Spleen (tissue), 11 donors: ENCODE results near the gene PNMA1. TPM values are rescaled to one million over a fixed set of nuclear protein-coding genes. Genes with fewer than 3 reads are reported as not detected.
A peak's percentile ranks its signal among the peaks of the same experiment; 100 is the strongest.

Source experiments
- DNase-seq: peaks from one replicate; pipeline ENCODE4 v3.0.0-alpha.2; 2020
- H3K27ac ChIP-seq, 8 donors: fragments of 200-600 bp; sonication (generic) in 7 of 8; 1 replicate in 4 of 8; 2 replicates in 4 of 8; pipeline versions ENCODE4 v1.5.0 to v1.8.0; 2016 to 2021; ENCODE audit warnings: inconsistent platforms in 4 of 8, mild to moderate bottlenecking in 4 of 8, moderate library complexity in 1 of 8
- H3K27me3 ChIP-seq, 7 donors: fragments of 200-600 bp; sonication (generic) in 6 of 7; replicated peaks in 1 of 7; 1 replicate in 4 of 7; 2 replicates in 3 of 7; pipeline versions ENCODE4 v1.5.0 to v1.8.0; 2016 to 2021; ENCODE audit warnings: inconsistent platforms in 3 of 7, mild to moderate bottlenecking in 1 of 7
- H3K36me3 ChIP-seq, 6 donors: fragments of 200-600 bp; sonication (generic) in 5 of 6; 1 replicate in 4 of 6; 2 replicates in 2 of 6; pipeline versions ENCODE4 v1.5.0 to v1.8.0; 2016 to 2021; ENCODE audit warnings: inconsistent platforms in 2 of 6
- H3K4me1 ChIP-seq, 6 donors: fragments of 200-600 bp; sonication (generic) in 5 of 6; 1 replicate in 3 of 6; 2 replicates in 3 of 6; pipeline versions ENCODE4 v1.5.0 to v1.8.0; 2016 to 2021; ENCODE audit warnings: inconsistent platforms in 3 of 6
- H3K4me3 ChIP-seq, 8 donors: fragments of 200-600 bp; sonication (generic) in 7 of 8; 1 replicate in 4 of 8; 2 replicates in 4 of 8; pipeline versions ENCODE4 v1.5.0 to v1.8.0; 2016 to 2021; ENCODE audit warnings: inconsistent platforms in 4 of 8, mild to moderate bottlenecking in 4 of 8, moderate library complexity in 2 of 8
- H3K9me3 ChIP-seq, 8 donors: fragments of 200-600 bp; sonication (generic) in 7 of 8; 1 replicate in 4 of 8; 2 replicates in 4 of 8; pipeline versions ENCODE4 v1.5.0 to v1.8.0; 2016 to 2021; ENCODE audit warnings: inconsistent platforms in 4 of 8
- POLR2A ChIP-seq, 3 donors: fragments of 450-650 bp; IDR thresholded peaks; one replicate each; pipeline ENCODE4 v1.5.1; 2017; ENCODE audit warnings: antibody characterized with exemption in 3 of 3, mild to moderate bottlenecking in 1 of 3
- POLR2AphosphoS5 ChIP-seq, 3 donors: sonication (generic); formaldehyde crosslinking; IDR thresholded peaks; one replicate each; pipeline ENCODE4 v1.5.1; 2017; ENCODE audit warnings: antibody characterized with exemption in 3 of 3
- WGBS, 5 donors: extraction: QIAGEN DNeasy Blood & Tissue Kit in 3 of 5; methylation state at CpG; one replicate each; pipeline versions ENCODE4 v1.1.5 to v1.1.7; 2013 to 2018; 5-methylcytosine and 5-hydroxymethylcytosine counted together
- intact Hi-C: fragments of 100-400 bp; cut with DNase I; formaldehyde crosslinking; loops from one replicate; pipeline ENCODE4 v1.15.0; 2023; ENCODE audit warnings: low total_unique reads
- polyA plus RNA-seq, 3 donors: library from polyadenylated mRNA; stranded (reverse); fragments of 200-250 nt; gene quantifications; one replicate each; pipeline ENCODE4 v1.2.1, GENCODE V29; 2013
- total RNA-seq, 7 donors: library from RNA; depleted of rRNA in 3 of 7; stranded (reverse); fragments of >200 nt in 3 of 7; fragmentation: NEBNext Ultra II Directional in 4 of 7; extraction: Animal tissue kit (Norgen Biotek cat#: 25700) in 4 of 7; gene quantifications; one replicate each; pipeline versions ENCODE4 v1.1.0 to v1.2.1, GENCODE V29; 2016 to 2021
- TF ChIP-seq, protein P1 (sequence below), 11 experiments: fragments of 200-600 bp in 7 of 11; fragments of 450-650 bp in 4 of 11; sonication (generic) in 4 of 11; IDR thresholded peaks in 8 of 11; conservative IDR thresholded peaks in 3 of 11; 1 replicate in 7 of 11; 2 replicates in 4 of 11; pipeline versions ENCODE4 v1.4.0 to v1.8.0; 2016 to 2021; ENCODE audit warnings: antibody characterized with exemption in 11 of 11, inconsistent platforms in 4 of 11, mild to moderate bottlenecking in 1 of 11
- donor health status: healthy with polysubstance abuse.
- donor health status: DM: no; HTN: no; CAD: no; lungs with moderate emphysema.
- donor health status: DM: no; HTN: no; CAD: no.
- donor health status: Bipolar disorder and iron deficiency.
- donor health status: healthy.
- donor health status: DM: no; HTN: no; CAD: no.
- donor health status: DM: yes; HTN: yes; CAD: no.

The PNMA1 gene
- total and polyA plus RNA-seq, 10 donors = 13.1 to 31.8 (median 22.2) TPM

DNA sequence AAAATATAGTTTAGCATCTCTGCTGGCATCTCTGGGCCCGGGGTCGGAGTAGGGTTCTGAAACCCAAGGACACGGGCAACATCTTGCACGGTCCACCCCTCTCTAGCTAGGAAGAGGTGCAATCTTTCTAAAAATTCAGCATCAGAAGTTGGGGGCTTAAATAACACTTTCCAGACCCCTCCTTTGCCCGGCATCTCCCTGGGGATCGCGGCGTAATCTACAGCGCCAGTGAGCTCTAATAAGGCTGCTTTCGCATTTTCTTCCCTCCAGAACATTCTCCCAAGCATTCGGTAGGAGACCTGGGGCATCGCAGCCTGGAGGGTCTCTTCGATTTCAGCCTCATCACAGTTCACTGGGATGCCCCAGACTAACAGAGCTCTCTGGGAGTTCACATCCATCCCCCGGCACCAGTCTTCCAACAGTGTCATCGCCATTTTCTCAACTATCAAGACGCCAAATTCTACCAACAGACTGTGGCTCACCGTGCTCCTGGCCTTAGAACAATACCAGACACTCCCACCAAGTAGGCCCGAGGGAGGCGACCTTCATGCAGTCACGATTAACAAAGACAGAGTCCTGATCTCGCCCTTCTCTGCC lies 880 bp downstream of the PNMA1 start:
- intact Hi-C loops = no loop called here
- Histone ChIP-seq H3K9me3 (no peaks in the 10 kb centered on the region), H3K27me3 (peaks cover 0 to 12% (median 0%) of the 10 kb centered on the region in 7 donors), H3K4me1 (peaks cover 9 to 63% (median 43%) of the 10 kb centered on the region in 6 donors), H3K36me3 (peaks cover 0 to 31% (median 25%) of the 10 kb centered on the region in 6 donors), H3K4me3 (peak overlapping the region; percentile 79 to 97 (median 90)), H3K27ac (peak overlapping the region; percentile 77 to 92 (median 89))
- 3 to 16% (median 3%) methylated on average over 19 to 21 of the region's 21 CpGs for WGBS, 5 donors
- DNase-seq = no peak
- TF ChIP-seq, protein P1, sequence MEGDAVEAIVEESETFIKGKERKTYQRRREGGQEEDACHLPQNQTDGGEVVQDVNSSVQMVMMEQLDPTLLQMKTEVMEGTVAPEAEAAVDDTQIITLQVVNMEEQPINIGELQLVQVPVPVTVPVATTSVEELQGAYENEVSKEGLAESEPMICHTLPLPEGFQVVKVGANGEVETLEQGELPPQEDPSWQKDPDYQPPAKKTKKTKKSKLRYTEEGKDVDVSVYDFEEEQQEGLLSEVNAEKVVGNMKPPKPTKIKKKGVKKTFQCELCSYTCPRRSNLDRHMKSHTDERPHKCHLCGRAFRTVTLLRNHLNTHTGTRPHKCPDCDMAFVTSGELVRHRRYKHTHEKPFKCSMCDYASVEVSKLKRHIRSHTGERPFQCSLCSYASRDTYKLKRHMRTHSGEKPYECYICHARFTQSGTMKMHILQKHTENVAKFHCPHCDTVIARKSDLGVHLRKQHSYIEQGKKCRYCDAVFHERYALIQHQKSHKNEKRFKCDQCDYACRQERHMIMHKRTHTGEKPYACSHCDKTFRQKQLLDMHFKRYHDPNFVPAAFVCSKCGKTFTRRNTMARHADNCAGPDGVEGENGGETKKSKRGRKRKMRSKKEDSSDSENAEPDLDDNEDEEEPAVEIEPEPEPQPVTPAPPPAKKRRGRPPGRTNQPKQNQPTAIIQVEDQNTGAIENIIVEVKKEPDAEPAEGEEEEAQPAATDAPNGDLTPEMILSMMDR (IDR thresholded peaks at IDR 0.05 in 8 of 11, conservative IDR thresholded peaks at IDR 0.05 in 3 of 11) = no peak
- TF ChIP-seq POLR2AphosphoS5 (IDR thresholded peaks at IDR 0.05) (no peak), POLR2A (IDR thresholded peaks at IDR 0.05) (no peak)

DNA sequence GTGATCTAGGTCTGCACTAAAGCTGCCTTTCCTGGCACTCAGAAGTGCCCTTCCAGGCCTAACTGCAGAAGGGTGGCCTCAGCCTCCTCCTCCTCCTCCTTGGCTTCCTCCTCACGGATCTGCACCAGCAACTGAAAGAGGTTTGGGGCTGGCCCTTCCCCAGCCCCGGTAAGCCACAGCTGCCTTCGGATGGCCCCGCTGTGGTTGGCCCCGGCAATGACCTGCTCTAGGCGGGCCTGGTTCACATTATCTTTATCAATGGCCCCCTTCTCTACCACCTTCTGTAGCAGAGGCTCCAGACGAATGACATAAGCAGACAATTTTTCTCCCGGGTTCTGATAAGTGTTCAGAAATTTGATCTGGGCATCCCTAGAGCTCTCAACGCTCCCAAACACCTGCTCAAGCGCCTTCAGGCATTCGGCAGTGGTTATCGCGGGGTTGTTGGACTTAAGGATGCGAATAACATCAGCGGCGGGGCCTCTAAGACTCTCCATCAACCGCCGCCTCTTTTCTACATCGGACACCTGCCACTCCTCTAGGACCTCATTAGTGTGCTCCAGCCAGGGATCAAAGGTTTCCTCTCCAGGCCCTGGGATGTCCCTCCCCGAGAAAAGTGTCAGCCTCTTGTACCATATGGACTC lies 1.5 kb downstream of the PNMA1 start:
- Histone ChIP-seq H3K4me3 (peak overlapping the region; percentile 79 to 97 (median 90)), H3K4me1 (peaks cover 9 to 59% (median 42%) of the 10 kb centered on the region in 6 donors), H3K27me3 (peaks cover 0 to 12% (median 0%) of the 10 kb centered on the region in 7 donors), H3K9me3 (no peaks in the 10 kb centered on the region), H3K36me3 (peaks cover 0 to 25% (median 19%) of the 10 kb centered on the region in 6 donors), H3K27ac (peak overlapping the region; percentile 45 to 92 (median 89))
- whole genome bisulfite sequencing, 5 donors = 4 to 11% (median 11%) methylated on average over 20 of the region's 20 CpGs
- intact Hi-C loops = no loop called here
- DNase-seq = peak; percentile 81
- TF ChIP-seq, protein P1 (IDR thresholded peaks at IDR 0.05 in 8 of 11, conservative IDR thresholded peaks at IDR 0.05 in 3 of 11) = no peak
- TF ChIP-seq POLR2AphosphoS5 (IDR thresholded peaks at IDR 0.05) = peak in 2 of 3 donors; percentile 41 to 49
- TF ChIP-seq POLR2A (IDR thresholded peaks at IDR 0.05) = no peak

DNA sequence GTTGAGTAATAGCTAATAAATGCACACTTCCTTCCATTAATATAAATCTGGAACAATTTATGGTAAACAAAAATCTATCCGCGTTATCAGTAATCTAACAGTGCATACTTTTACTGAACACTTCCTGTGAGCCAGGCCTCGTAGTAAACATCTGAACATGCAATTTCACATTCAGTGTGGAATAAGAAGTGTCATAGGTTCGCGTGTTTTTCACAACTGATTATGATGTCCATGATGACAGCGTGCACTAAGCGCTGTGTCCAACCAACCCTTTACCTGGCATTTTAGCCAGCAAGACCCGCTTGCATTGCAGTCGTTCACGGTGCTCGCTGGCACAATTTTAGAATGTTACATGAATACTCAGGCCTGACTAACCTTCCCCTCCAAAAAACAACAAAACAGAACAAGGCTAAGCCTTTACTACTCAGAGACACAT lies 2.1 kb downstream of the PNMA1 start:
- Histone ChIP-seq H3K27me3 (peaks cover 0 to 12% (median 0%) of the 10 kb centered on the region in 7 donors), H3K4me1 (peaks cover 9 to 54% (median 39%) of the 10 kb centered on the region in 6 donors), H3K27ac (peak overlapping the region; percentile 45 to 92 (median 89)), H3K36me3 (peaks cover 0 to 19% (median 14%) of the 10 kb centered on the region in 6 donors), H3K9me3 (no peaks in the 10 kb centered on the region), H3K4me3 (peak overlapping the region; percentile 79 to 97 (median 90))
- intact Hi-C loops = no loop called here
- no peak for DNase-seq
- 13 to 31% (median 18%) methylated on average over 11 of the region's 11 CpGs for WGBS, 5 donors
- no peak for TF ChIP-seq POLR2A (IDR thresholded peaks at IDR 0.05)
- TF ChIP-seq, protein P1 (IDR thresholded peaks at IDR 0.05 in 8 of 11, conservative IDR thresholded peaks at IDR 0.05 in 3 of 11) = no peak
- TF ChIP-seq POLR2AphosphoS5 (IDR thresholded peaks at IDR 0.05) = no peak

DNA sequence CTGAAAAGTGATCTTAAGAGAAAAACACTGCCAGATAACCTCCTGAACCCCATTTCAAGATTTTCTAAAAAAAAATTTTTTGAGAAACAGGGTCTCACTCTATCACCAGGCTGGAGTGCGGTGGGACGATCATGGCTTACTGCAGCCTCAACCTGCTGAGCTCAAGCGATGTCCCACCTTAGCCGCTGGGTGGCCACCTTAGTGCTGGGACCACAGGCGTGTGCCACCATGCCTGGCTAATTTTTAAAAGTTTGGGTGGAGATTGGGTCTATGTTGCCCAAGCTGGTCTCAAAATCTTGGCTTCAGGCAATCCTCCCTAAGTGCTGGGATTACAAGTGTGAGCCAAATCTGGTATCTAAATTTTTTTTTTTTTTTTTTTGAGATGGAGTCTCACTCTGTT lies 3.4 kb downstream of the PNMA1 start:
- intact Hi-C loops = no loop called here
- no peak overlapping the region for H3K27ac ChIP-seq
- no peaks in the 10 kb centered on the region for H3K9me3 ChIP-seq
- H3K27me3 ChIP-seq = peaks cover 0 to 12% (median 0%) of the 10 kb centered on the region in 7 donors
- 86 to 99% (median 95%) methylated on average over 5 of the region's 5 CpGs for WGBS, 5 donors
- peaks cover 0 to 6% (median 4%) of the 10 kb centered on the region in 6 donors for H3K36me3 ChIP-seq
- peaks cover 9 to 51% (median 37%) of the 10 kb centered on the region in 6 donors for H3K4me1 ChIP-seq
- no peak overlapping the region for H3K4me3 ChIP-seq
- DNase-seq = no peak
- TF ChIP-seq POLR2A (IDR thresholded peaks at IDR 0.05) = no peak
- TF ChIP-seq, protein P1 (IDR thresholded peaks at IDR 0.05 in 8 of 11, conservative IDR thresholded peaks at IDR 0.05 in 3 of 11) = no peak
- TF ChIP-seq POLR2AphosphoS5 (IDR thresholded peaks at IDR 0.05) = no peak
